AG04450 (cell line): ENCODE results near the gene FYCO1. TPM values are rescaled to one million over a fixed set of nuclear protein-coding genes. Genes with fewer than 3 reads are reported as not detected.
A peak's percentile ranks its signal among the peaks of the same experiment; 100 is the strongest.
"Not testable (repeated sequence)": the region's sequence is repeated elsewhere in the genome, so short reads cannot be mapped to it uniquely, and the experiment has no call there.

ENCODE experiments used
- CTCF ChIA-PET: fragments of 300-600, 350-600 bp; formaldehyde crosslinking; extraction: SDS; loops from one replicate; lab custom pipeline; 2022; ENCODE audit warnings: antibody characterized with exemption, inconsistent platforms; lab: Charles Lee
- POLR2A ChIA-PET: fragments of 350-600 bp; formaldehyde crosslinking; extraction: SDS; loops from one replicate; lab custom pipeline; 2021; ENCODE audit warnings: antibody characterized with exemption, inconsistent platforms; lab: Yijun Ruan, JAX
- DNase-seq: peaks from one replicate; pipeline ENCODE4 v3.0.0-alpha.2; 2011; ENCODE audit warnings: low read depth, low spot score
- H3K27ac ChIP-seq: one replicate; pipeline ENCODE4 v1.5.1; 2012; ENCODE audit warnings: low read depth, low read length, control low read depth
- H3K27me3 ChIP-seq: one replicate; pipeline ENCODE4 v1.6.0; 2012; ENCODE audit warnings: low read length; ENCODE audit not compliant: control insufficient read depth, insufficient read depth
- H3K4me3 ChIP-seq: 2 replicates; pipeline ENCODE4 v1.5.1; 2011; ENCODE audit warnings: mild to moderate bottlenecking, low read depth, low read length, control low read depth
- H3K9me3 ChIP-seq: 2 replicates; pipeline ENCODE4 v1.5.1; 2012; ENCODE audit warnings: low read length; ENCODE audit not compliant: control insufficient read depth, insufficient read depth
- CTCF ChIP-seq: IDR thresholded peaks from 2 replicates; pipeline ENCODE4 v1.5.1; 2011; ENCODE audit warnings: low read depth, low read length, control low read depth, inconsistent platforms
- polyA plus RNA-seq: library from polyadenylated mRNA; depleted of rRNA; stranded (reverse); fragments of >200 nt; gene quantifications from 2 replicates; pipeline ENCODE4 v1.2.3, GENCODE V29; 2011

Gene FYCO1
- polyA plus RNA-seq, 1 experiment: 14.3 TPM

- Histone ChIP-seq H3K9me3 (no peaks in the 10 kb centered on the region), H3K27me3 (peaks cover 4% of the 10 kb centered on the region), H3K4me3 (no peak overlapping the region), H3K27ac (no peak overlapping the region)
- no peak for TF ChIP-seq CTCF
- ChIA-PET POLR2A (no interaction called here), CTCF (interaction anchor here (0.5 kb wide), 1 partner anchor 589 kb away, joined by 3 read pairs; no protein-coding TSS in a partner anchor)
- DNase-seq: no peak
Observed at GRCh38 chr3:46001178-46001577, 5.6 kb upstream of the FYCO1 start.

GRCh38 chr3:45997942-45998341 is 2.3 kb upstream of the FYCO1 start:
- Histone ChIP-seq H3K27ac (no peak overlapping the region), H3K9me3 (no peaks in the 10 kb centered on the region; the same call in 1 of the 2 replicates), H3K27me3 (peaks cover 4% of the 10 kb centered on the region), H3K4me3 (no peak overlapping the region)
- no peak for DNase-seq
- no peak for TF ChIP-seq CTCF
- CTCF ChIA-PET: no interaction called here
- POLR2A ChIA-PET: no interaction called here

GRCh38 chr3:45997499-45997898 is 1.9 kb upstream of the FYCO1 start:
- H3K4me3 ChIP-seq, POLR2A ChIA-PET, H3K9me3 ChIP-seq, DNase-seq, CTCF ChIA-PET, H3K27me3 ChIP-seq, H3K27ac ChIP-seq: not testable (repeated sequence)

GRCh38 chr3:45994419-45995235 is 997 bp downstream of the FYCO1 start:
- Histone ChIP-seq H3K27ac (peak overlapping the region; percentile 57), H3K4me3 (peak overlapping the region; percentile 85), H3K9me3 (no peaks in the 10 kb centered on the region; the same call in 1 of the 2 replicates), H3K27me3 (peaks cover 4% of the 10 kb centered on the region)
- no peak for TF ChIP-seq CTCF
- ChIA-PET CTCF (interaction anchor here (1.3 to 1.7 kb wide), 3 partner anchors 83 to 486 kb away, joined by 3 to 6 read pairs (median 3); no protein-coding TSS in a partner anchor), POLR2A (interaction anchor here (1.9 kb wide), 1 partner anchor 22 kb away, joined by 5 read pairs; no protein-coding TSS in a partner anchor)
- no peak for DNase-seq

GRCh38 chr3:45993421-45994027 is 2.1 kb downstream of the FYCO1 start:
- CTCF ChIA-PET: interaction anchor here (0.5 to 1.7 kb wide), 6 partner anchors 9 to 485 kb away, joined by 3 to 6 read pairs (median 3); no protein-coding TSS in a partner anchor

More at GRCh38 chr3:45993421-45994027, 2.1 kb downstream of the FYCO1 start:
- Histone ChIP-seq H3K27ac (peak overlapping the region; percentile 75), H3K4me3 (no peak overlapping the region), H3K27me3 (no peaks in the 10 kb centered on the region), H3K9me3 (no peaks in the 10 kb centered on the region; the same call in 1 of the 2 replicates)
- TF ChIP-seq CTCF: no peak
- DNase-seq: no peak
- POLR2A ChIA-PET: interaction anchor here (0.6 to 1.9 kb wide), 2 partner anchors 21 to 299 kb away, joined by 5 to 9 read pairs; no protein-coding TSS in a partner anchor
